OCI-LY1 (cell line): ENCODE results near the gene UTP3.
"Not testable (repeated sequence)": the region's sequence is repeated elsewhere in the genome, so short reads cannot be mapped to it uniquely, and the experiment has no call there.

Experiments
- EZH2 ChIP-seq: fragments of 200-600 bp; sonication (generic), shearing (Covaris generic); IDR thresholded peaks from 2 replicates; pipeline ENCODE4 v1.8.0; 2017; ENCODE audit warnings: borderline replicate concordance, mixed run types, mild to moderate bottlenecking, antibody characterized with exemption, low read length, moderate library complexity, mixed read lengths
- TF ChIP-seq, protein P1 (sequence below): fragments of 200-600 bp; sonication (generic), shearing (Covaris generic); IDR thresholded peaks from 2 replicates; pipeline ENCODE4 v1.5.1; 2017; ENCODE audit warnings: mild to moderate bottlenecking, antibody characterized with exemption, low read length, moderate library complexity, mixed read lengths

- TF ChIP-seq, protein P1, sequence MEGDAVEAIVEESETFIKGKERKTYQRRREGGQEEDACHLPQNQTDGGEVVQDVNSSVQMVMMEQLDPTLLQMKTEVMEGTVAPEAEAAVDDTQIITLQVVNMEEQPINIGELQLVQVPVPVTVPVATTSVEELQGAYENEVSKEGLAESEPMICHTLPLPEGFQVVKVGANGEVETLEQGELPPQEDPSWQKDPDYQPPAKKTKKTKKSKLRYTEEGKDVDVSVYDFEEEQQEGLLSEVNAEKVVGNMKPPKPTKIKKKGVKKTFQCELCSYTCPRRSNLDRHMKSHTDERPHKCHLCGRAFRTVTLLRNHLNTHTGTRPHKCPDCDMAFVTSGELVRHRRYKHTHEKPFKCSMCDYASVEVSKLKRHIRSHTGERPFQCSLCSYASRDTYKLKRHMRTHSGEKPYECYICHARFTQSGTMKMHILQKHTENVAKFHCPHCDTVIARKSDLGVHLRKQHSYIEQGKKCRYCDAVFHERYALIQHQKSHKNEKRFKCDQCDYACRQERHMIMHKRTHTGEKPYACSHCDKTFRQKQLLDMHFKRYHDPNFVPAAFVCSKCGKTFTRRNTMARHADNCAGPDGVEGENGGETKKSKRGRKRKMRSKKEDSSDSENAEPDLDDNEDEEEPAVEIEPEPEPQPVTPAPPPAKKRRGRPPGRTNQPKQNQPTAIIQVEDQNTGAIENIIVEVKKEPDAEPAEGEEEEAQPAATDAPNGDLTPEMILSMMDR = not testable (repeated sequence)
- TF ChIP-seq EZH2 = not testable (repeated sequence)
Observed at GRCh38 chr4:70698435-70698834, 10.1 kb downstream of the UTP3 start.
